H1 (cell line): ENCODE results near the gene ARHGEF11. TPM values are rescaled to one million over a fixed set of nuclear protein-coding genes. Genes with fewer than 3 reads are reported as not detected.
A peak's percentile ranks its signal among the peaks of the same experiment; 100 is the strongest.

ENCODE experiments used
- CTCF ChIA-PET: fragments of 300-600 bp; sonication (Branson Sonifier 250); formaldehyde crosslinking; loops from one replicate; lab custom pipeline; 2021; ENCODE audit not compliant: partially characterized antibody; lab: Charles Lee
- POLR2A ChIA-PET: fragments of 300-600 bp; sonication (Branson Sonifier 250); formaldehyde crosslinking; loops from one replicate; lab custom pipeline; 2021; ENCODE audit warnings: inconsistent platforms; ENCODE audit not compliant: partially characterized antibody; lab: Charles Lee
- DNase-seq, 2 experiments: peaks; one replicate each; pipeline versions ENCODE4 v3.0.0 to v3.0.0-alpha.2; 2010 to 2022; ENCODE audit warnings: low spot score in 2 of 2, low read depth in 1 of 2, mixed read lengths in 1 of 2
- FAIRE-seq: peaks from 2 replicates; lab custom pipeline; 2011; peaks lifted over from hg19 to GRCh38; lab: Jason Lieb, UNC
- H2AFZ ChIP-seq: 2 replicates; pipeline ENCODE4 v1.8.1; 2012; ENCODE audit warnings: low read length, inconsistent platforms
- H2AK5ac ChIP-seq: 2 replicates; pipeline ENCODE4 v1.6.1; 2013; ENCODE audit warnings: low read depth, low read length
- H2BK120ac ChIP-seq: replicated peaks from 2 replicates; pipeline ENCODE3; 2013; ENCODE audit warnings: low read depth, low read length, inconsistent platforms
- H2BK12ac ChIP-seq: 2 replicates; pipeline ENCODE4 v1.6.1; 2013; ENCODE audit warnings: low read depth, low read length
- H2BK15ac ChIP-seq: 2 replicates; pipeline ENCODE4 v1.6.1; 2013; ENCODE audit warnings: low read length
- H2BK20ac ChIP-seq: 2 replicates; pipeline ENCODE4 v1.6.1; 2013; ENCODE audit warnings: low read length
- H2BK5ac ChIP-seq: 2 replicates; pipeline ENCODE4 v1.6.1; 2013; ENCODE audit warnings: low read depth, low read length
- H3K14ac ChIP-seq: 2 replicates; pipeline ENCODE4 v1.6.1; 2013; ENCODE audit warnings: inconsistent platforms; ENCODE audit not compliant: insufficient read length
- H3K18ac ChIP-seq: 2 replicates; pipeline ENCODE4 v1.6.1; 2013; ENCODE audit warnings: low read length; ENCODE audit errors: extremely low read depth
- H3K23ac ChIP-seq: 2 replicates; pipeline ENCODE4 v1.6.1; 2013; ENCODE audit warnings: inconsistent platforms; ENCODE audit not compliant: insufficient read length
- H3K23me2 ChIP-seq: 2 replicates; pipeline ENCODE4 v1.6.1; 2013; ENCODE audit warnings: low read depth, low read length
- H3K27ac ChIP-seq: 2 replicates; pipeline ENCODE4 v1.6.1; 2011; ENCODE audit warnings: low read depth, low read length, inconsistent platforms
- H3K27me3 ChIP-seq, 4 experiments: replicated peaks in 1 of 4; 1 replicate in 1 of 4; 2 replicates in 3 of 4; pipeline versions ENCODE4 v1.6.1 to v1.8.1; 2011 to 2013; ENCODE audit warnings: low read length in 3 of 4, mild to moderate bottlenecking in 3 of 4, inconsistent platforms in 2 of 4, mixed read lengths in 2 of 4, moderate library complexity in 1 of 4; ENCODE audit not compliant: control insufficient read depth in 3 of 4, insufficient read depth in 3 of 4; ENCODE audit errors: extremely low read depth in 1 of 4
- H3K36me3 ChIP-seq, 4 experiments: 2 replicates each; pipeline versions ENCODE4 v1.6.1 to v1.8.1; 2011 to 2013; ENCODE audit warnings: mild to moderate bottlenecking in 4 of 4, low read length in 3 of 4, moderate library complexity in 2 of 4, control low read depth in 1 of 4, inconsistent platforms in 1 of 4; ENCODE audit not compliant: insufficient read depth in 4 of 4, control insufficient read depth in 2 of 4
- H3K4ac ChIP-seq: replicated peaks from 2 replicates; pipeline ENCODE3; 2013; ENCODE audit warnings: low read length, low read depth, mixed read lengths, inconsistent platforms; ENCODE audit not compliant: insufficient read length
- H3K4me1 ChIP-seq, 4 experiments: replicated peaks in 1 of 4; 1 replicate in 1 of 4; 2 replicates in 3 of 4; pipeline versions ENCODE4 v1.6.1 to v1.8.1; 2011 to 2013; ENCODE audit warnings: low read length in 3 of 4, inconsistent platforms in 2 of 4, mixed read lengths in 1 of 4; ENCODE audit not compliant: insufficient read depth in 4 of 4, control insufficient read depth in 3 of 4
- H3K4me2 ChIP-seq, 2 experiments: 2 replicates each; pipeline versions ENCODE4 v1.6.1 to v1.8.1; 2011 to 2013; ENCODE audit warnings: low read depth in 2 of 2, low read length in 2 of 2, control low read depth in 1 of 2, inconsistent platforms in 1 of 2, mild to moderate bottlenecking in 1 of 2; ENCODE audit not compliant: insufficient read depth in 1 of 2
- H3K4me3 ChIP-seq, 4 experiments: fragments of 200-600, 300-600 bp in 1 of 4; sonication (generic), shearing (Covaris generic), sonication (Bioruptor Twin) in 1 of 4; 2 replicates each; pipeline versions ENCODE4 v1.5.1 to v1.8.1; 2011 to 2016; ENCODE audit warnings: low read length in 4 of 4, low read depth in 3 of 4, control low read depth in 2 of 4, inconsistent platforms in 2 of 4, mild to moderate bottlenecking in 2 of 4, mixed read lengths in 1 of 4, moderate library complexity in 1 of 4; ENCODE audit not compliant: insufficient read depth in 2 of 4; ENCODE audit errors: extremely low read depth in 1 of 4
- H3K56ac ChIP-seq: replicated peaks from 2 replicates; pipeline ENCODE3; 2013; ENCODE audit warnings: low read depth, mild to moderate bottlenecking, mixed read lengths, low read length, inconsistent platforms; ENCODE audit not compliant: insufficient read length
- H3K79me1 ChIP-seq: 2 replicates; pipeline ENCODE4 v1.6.1; 2013; ENCODE audit warnings: low read depth, low read length, control low read depth
- H3K79me2 ChIP-seq, 2 experiments: 2 replicates each; pipeline versions ENCODE4 v1.6.1 to v1.8.1; 2012 to 2013; ENCODE audit warnings: low read length in 2 of 2, mild to moderate bottlenecking in 2 of 2, inconsistent platforms in 1 of 2; ENCODE audit not compliant: insufficient read depth in 2 of 2, control insufficient read depth in 1 of 2
- H3K9ac ChIP-seq, 4 experiments: replicated peaks in 1 of 4; 1 replicate in 1 of 4; 2 replicates in 3 of 4; pipeline versions ENCODE4 v1.6.1 to v1.8.1; 2011 to 2013; ENCODE audit warnings: low read depth in 3 of 4, low read length in 3 of 4, control low read depth in 2 of 4, mild to moderate bottlenecking in 2 of 4, moderate library complexity in 2 of 4, inconsistent platforms in 1 of 4; ENCODE audit errors: extremely low read depth in 1 of 4
- H3K9me3 ChIP-seq, 2 experiments: 2 replicates each; pipeline versions ENCODE4 v1.6.1 to v1.8.1; 2012 to 2013; ENCODE audit warnings: mild to moderate bottlenecking in 2 of 2, moderate library complexity in 2 of 2, control low read depth in 1 of 2, inconsistent platforms in 1 of 2, low read depth in 1 of 2, low read length in 1 of 2, mixed read lengths in 1 of 2; ENCODE audit not compliant: insufficient read depth in 2 of 2
- H4K20me1 ChIP-seq, 2 experiments: replicated peaks in 1 of 2; 2 replicates each; pipeline versions ENCODE3 to v1.8.1; 2011 to 2013; ENCODE audit warnings: inconsistent platforms in 2 of 2, low read length in 2 of 2, mild to moderate bottlenecking in 1 of 2; ENCODE audit not compliant: insufficient read depth in 2 of 2, control insufficient read depth in 1 of 2
- H4K5ac ChIP-seq: 2 replicates; pipeline ENCODE4 v1.6.1; 2013; ENCODE audit warnings: low read length, low read depth, mixed read lengths, inconsistent platforms; ENCODE audit not compliant: insufficient read length
- H4K8ac ChIP-seq: 2 replicates; pipeline ENCODE4 v1.8.0; 2013; ENCODE audit warnings: mild to moderate bottlenecking, moderate library complexity, low read length, inconsistent platforms; ENCODE audit not compliant: insufficient read depth; ENCODE audit errors: extremely low read depth
- H4K91ac ChIP-seq: replicated peaks from 2 replicates; pipeline ENCODE3; 2013; ENCODE audit warnings: low read length, mixed read lengths, inconsistent platforms; ENCODE audit not compliant: insufficient read length
- JUND ChIP-seq: IDR thresholded peaks from 2 replicates; pipeline ENCODE4 v1.6.1; 2011; ENCODE audit warnings: mild to moderate bottlenecking, improper control_type of control experiment, low read length
- SIN3A ChIP-seq, 2 experiments: IDR thresholded peaks in 1 of 2; conservative IDR thresholded peaks in 1 of 2; 2 replicates each; pipeline ENCODE4 v1.6.1; 2011 to 2012; ENCODE audit warnings: low read length in 2 of 2, improper control_type of control experiment in 1 of 2, low read depth in 1 of 2, mild to moderate bottlenecking in 1 of 2
- SIX5 ChIP-seq: IDR thresholded peaks from 2 replicates; pipeline ENCODE4 v1.6.1; 2011; ENCODE audit warnings: mild to moderate bottlenecking, low read depth, low read length
- SP1 ChIP-seq: IDR thresholded peaks from 2 replicates; pipeline ENCODE4 v1.6.1; 2011; ENCODE audit warnings: low read depth, low read length
- SP2 ChIP-seq: IDR thresholded peaks from 2 replicates; pipeline ENCODE4 v1.6.1; 2012; ENCODE audit warnings: mild to moderate bottlenecking, low read length, inconsistent platforms
- TAF1 ChIP-seq: IDR thresholded peaks from 2 replicates; pipeline ENCODE4 v1.6.1; 2011; ENCODE audit warnings: mild to moderate bottlenecking, low read depth, low read length
- WGBS, 2 experiments: shearing (Covaris generic) in 1 of 2; methylation state at CpG; one replicate each; pipeline versions ENCODE4 v1.1.6 to v1.1.7; 2013 to 2015; ENCODE audit warnings: low lambda C conversion rate in 2 of 2, mixed read lengths in 2 of 2, inconsistent platforms in 1 of 2, low coverage in 1 of 2, missing lambda C conversion rate in 1 of 2; ENCODE audit not compliant: insufficient replicate concordance in 2 of 2, insufficient coverage in 1 of 2, insufficient read length in 1 of 2; ENCODE audit errors: extremely low coverage in 1 of 2, missing lambda C conversion rate in 1 of 2; 5-methylcytosine and 5-hydroxymethylcytosine counted together
- polyA plus RNA-seq, 7 experiments: library from polyadenylated mRNA; depleted of rRNA in 3 of 7; stranded (reverse) in 5 of 7; unstranded in 2 of 7; fragments of >200 nt in 5 of 7; fragments of 200-250 nt in 2 of 7; gene quantifications; 1 replicate in 5 of 7; 2 replicates in 1 of 7; 4 replicates in 1 of 7; pipeline versions ENCODE4 v1.2.1 to v1.2.3, GENCODE V29; 2011 to 2013; ENCODE audit warnings: missing spikeins in 2 of 7, mixed read lengths in 2 of 7
- total RNA-seq: library from RNA; stranded (reverse); fragmentation: NEBNext Ultra II Directional; extraction: Animal tissue kit (Norgen Biotek cat#: 25700); gene quantifications from 2 replicates; pipeline ENCODE4 v1.2.1, GENCODE V29; 2021
- TF ChIP-seq, protein P1 (sequence below): IDR thresholded peaks from 2 replicates; pipeline ENCODE4 v1.6.1; 2012; ENCODE audit warnings: low read length, inconsistent platforms

Gene ARHGEF11
- total and polyA plus RNA-seq, 2 of the 8 experiments (the other 6 are each of a cell fraction or from before 2014, with no cell fraction given) = 19.9 to 33.1 TPM

DNA sequence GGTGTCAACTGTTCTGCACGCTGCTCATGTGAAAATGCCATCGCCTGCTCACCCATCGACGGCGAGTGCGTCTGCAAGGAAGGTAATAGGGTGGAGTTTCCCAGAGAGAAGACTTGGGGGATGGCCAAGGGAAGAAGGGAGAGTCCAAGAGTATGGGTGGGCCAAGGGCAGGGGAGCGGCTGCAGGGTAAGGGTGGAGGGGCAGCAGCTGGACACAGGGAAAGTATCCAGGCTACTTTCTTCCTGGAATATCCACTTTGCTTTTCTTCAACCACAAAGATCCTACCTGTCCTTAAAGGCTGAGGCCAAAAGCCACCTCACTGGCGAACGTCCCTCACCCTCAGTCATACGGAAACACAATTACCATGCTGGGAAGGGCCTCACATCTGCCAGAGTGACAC lies 136.6 kb downstream of the ARHGEF11 start:
- no peak overlapping the region for H3K4me2 ChIP-seq
- peaks cover 3% of the 10 kb centered on the region; the same call in 1 of the 2 replicates for H3K23me2 ChIP-seq
- no peak overlapping the region for H3K9ac ChIP-seq
- no peak overlapping the region for H3K56ac ChIP-seq
- H3K79me1 ChIP-seq = no peaks in the 10 kb centered on the region
- no peak overlapping the region for H2BK20ac ChIP-seq
- H2BK15ac ChIP-seq = peak overlapping the region; percentile 40; the same call in 1 of the 2 replicates
- H2BK120ac ChIP-seq = no peak overlapping the region
- no peak overlapping the region for H3K4ac ChIP-seq
- no peak overlapping the region for H3K18ac ChIP-seq
- H3K23ac ChIP-seq = no peak overlapping the region
- H2BK5ac ChIP-seq = no peak overlapping the region
- peaks cover 0 to 6% of the 10 kb centered on the region in 2 experiments for H4K20me1 ChIP-seq
- POLR2A ChIA-PET = no interaction called here
- 88% methylated on average over 9 of the region's 10 CpGs; no CpG with 5 or more reads in 1 of the 2 experiments for WGBS, 2 experiments
- peaks cover 0 to 15% (median 10%) of the 10 kb centered on the region in 4 experiments; a peak in 6 of 7 replicates for H3K27me3 ChIP-seq
- H4K5ac ChIP-seq = no peak overlapping the region
- H3K14ac ChIP-seq = no peak overlapping the region
- TF ChIP-seq SP2 (no peak), SIX5 (no peak), TAF1 (no peak), SP1 (no peak), JUND (no peak), SIN3A (conservative IDR thresholded peaks at IDR 0.05 in 1 of 2, IDR thresholded peaks at IDR 0.05 in 1 of 2; ENCODE audit: low read depth in 1 of 2, low read length in 2 of 2) (no peak)
- TF ChIP-seq, protein P1, sequence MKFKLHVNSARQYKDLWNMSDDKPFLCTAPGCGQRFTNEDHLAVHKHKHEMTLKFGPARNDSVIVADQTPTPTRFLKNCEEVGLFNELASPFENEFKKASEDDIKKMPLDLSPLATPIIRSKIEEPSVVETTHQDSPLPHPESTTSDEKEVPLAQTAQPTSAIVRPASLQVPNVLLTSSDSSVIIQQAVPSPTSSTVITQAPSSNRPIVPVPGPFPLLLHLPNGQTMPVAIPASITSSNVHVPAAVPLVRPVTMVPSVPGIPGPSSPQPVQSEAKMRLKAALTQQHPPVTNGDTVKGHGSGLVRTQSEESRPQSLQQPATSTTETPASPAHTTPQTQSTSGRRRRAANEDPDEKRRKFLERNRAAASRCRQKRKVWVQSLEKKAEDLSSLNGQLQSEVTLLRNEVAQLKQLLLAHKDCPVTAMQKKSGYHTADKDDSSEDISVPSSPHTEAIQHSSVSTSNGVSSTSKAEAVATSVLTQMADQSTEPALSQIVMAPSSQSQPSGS = no peak
- no peak overlapping the region for H3K27ac ChIP-seq
- no peak overlapping the region for H2AFZ ChIP-seq
- CTCF ChIA-PET = interaction anchor here (0.7 to 4.5 kb wide), 11 partner anchors 8 to 220 kb away, joined by 3 to 73 read pairs (median 5); partner anchors contain the start of gene NTRK1
- no peaks in the 10 kb centered on the region for H3K36me3 ChIP-seq
- no peak overlapping the region for H2BK12ac ChIP-seq
- no peak overlapping the region for H2AK5ac ChIP-seq
- peaks cover 2 to 11% (median 10%) of the 10 kb centered on the region in 4 experiments for H3K4me1 ChIP-seq
- H3K9me3 ChIP-seq = peaks cover 0 to 4% of the 10 kb centered on the region in 2 experiments; a peak in 1 of 4 replicates
- no peaks in the 10 kb centered on the region for H3K79me2 ChIP-seq
- peak overlapping the region; percentile 65 for H4K91ac ChIP-seq
- DNase-seq (no peak), FAIRE-seq (no peak)
- H4K8ac ChIP-seq = no peak overlapping the region; the same call in 1 of the 2 replicates
- no peak overlapping the region for H3K4me3 ChIP-seq
